ENCODE results near the gene ANKRD37. TPM values are rescaled to one million over a fixed set of nuclear protein-coding genes. Genes with fewer than 3 reads are reported as not detected.

Gene ANKRD37
- total RNA-seq (2022; extraction: Qiagen RNA extraction; ENCODE audit: low read depth): 2.7 to 3.9 TPM (median 3.1 TPM) in 5 replicates

GRCh38 chr4:185396724-185397385, at the start of gene ANKRD37:
ANKRD37 (plus strand) TSS chr4:185396841; CDS start chr4:185396924, 83 bp downstream.

GRCh38 chr4:185395238-185395955, 1.2 kb upstream of the ANKRD37 start, which contains the start of gene LRP2BP:
LRP2BP (minus strand) TSS chr4:185395924; CDS start chr4:185378186, 17,738 bp downstream.

GRCh38 chr4:185425647-185426352, 29.2 kb downstream of the ANKRD37 start, which contains the start of gene UFSP2:
UFSP2 (minus strand) TSS chr4:185425964; CDS start chr4:185425868, 96 bp downstream.

Other genes starting within 250 kb of the ANKRD37 start
- gene CFAP97, start 192.8 kb upstream of the ANKRD37 start, total RNA-seq (2022; extraction: Qiagen RNA extraction; ENCODE audit: low read depth): 7.5 to 12.6 TPM (median 12.2 TPM) in 5 replicates
- gene SNX25, start 187.2 kb upstream of the ANKRD37 start, total RNA-seq (2022; extraction: Qiagen RNA extraction; ENCODE audit: low read depth): 6.1 to 7.6 TPM (median 7.5 TPM) in 5 replicates
- 0.06 to 0.31 TPM (median 0.14 TPM) in 5 replicates for gene LRP2BP, start 917 bp upstream of the ANKRD37 start, total RNA-seq (2022; extraction: Qiagen RNA extraction; ENCODE audit: low read depth)
- gene UFSP2, start 29.1 kb downstream of the ANKRD37 start, total RNA-seq (2022; extraction: Qiagen RNA extraction; ENCODE audit: low read depth): 11.9 to 18.7 TPM (median 13.9 TPM) in 5 replicates
- gene CCDC110, start 74.9 kb downstream of the ANKRD37 start, total RNA-seq (2022; extraction: Qiagen RNA extraction; ENCODE audit: low read depth): not detected in 5 replicates
- 0.12 to 0.73 TPM (median 0.29 TPM) in 4 of 5 replicates, not detected in the other for gene PDLIM3, start 138.7 kb downstream of the ANKRD37 start, total RNA-seq (2022; extraction: Qiagen RNA extraction; ENCODE audit: low read depth)